OCI-LY1 (cell line): ENCODE data around the gene CACNA2D1.

Source experiments
- H2AFZ ChIP-seq: fragments of 200-600 bp; sonication (generic), shearing (Covaris generic); 2 replicates; pipeline ENCODE4 v1.6.0; 2014; ENCODE audit warnings: antibody characterized with exemption, mild to moderate bottlenecking, low read length
- H3F3A ChIP-seq: fragments of 200-600 bp; sonication (generic), shearing (Covaris generic); 2 replicates; pipeline ENCODE4 v1.6.0; 2014; ENCODE audit warnings: mild to moderate bottlenecking, antibody characterized with exemption, low read length, moderate library complexity; ENCODE audit not compliant: insufficient read depth
- H3K27ac ChIP-seq: fragments of 200-600 bp; sonication (generic); 2 replicates; pipeline ENCODE4 v1.5.1; 2014; ENCODE audit warnings: low read length, mixed run types, mild to moderate bottlenecking, low read depth; ENCODE audit not compliant: poor library complexity, severe bottlenecking
- H3K27me3 ChIP-seq: fragments of 200-600 bp; sonication (generic); 2 replicates; pipeline ENCODE4 v1.6.0; 2014; ENCODE audit warnings: antibody characterized with exemption, mild to moderate bottlenecking, low read length, moderate library complexity; ENCODE audit not compliant: insufficient read depth
- H3K36me3 ChIP-seq: fragments of 200-600 bp; sonication (generic); 2 replicates; pipeline ENCODE4 v1.6.1; 2014; ENCODE audit warnings: mild to moderate bottlenecking, antibody characterized with exemption, low read length, moderate library complexity, mixed read lengths; ENCODE audit not compliant: insufficient read depth
- H3K4me1 ChIP-seq: fragments of 200-600 bp; sonication (generic); 2 replicates; pipeline ENCODE4 v1.5.1; 2014; ENCODE audit warnings: mild to moderate bottlenecking, low read length, moderate library complexity; ENCODE audit not compliant: insufficient read depth, severe bottlenecking
- H3K4me2 ChIP-seq: fragments of 200-600 bp; sonication (generic), shearing (Covaris generic); 2 replicates; pipeline ENCODE4 v1.6.1; 2014; ENCODE audit warnings: low read length
- H3K4me3 ChIP-seq: fragments of 200-600 bp; sonication (generic); 2 replicates; pipeline ENCODE4 v1.5.1; 2014; ENCODE audit warnings: low read length, low read depth, mild to moderate bottlenecking, mixed read lengths; ENCODE audit not compliant: poor library complexity, severe bottlenecking
- H3K79me2 ChIP-seq: fragments of 200-600 bp; shearing (Covaris generic); 2 replicates; pipeline ENCODE4 v1.6.1; 2016; ENCODE audit warnings: mixed run types, low read length, mixed read lengths; ENCODE audit not compliant: insufficient read depth
- H3K9ac ChIP-seq: fragments of 200-600 bp; sonication (generic), shearing (Covaris generic); 2 replicates; pipeline ENCODE4 v1.6.1; 2014; ENCODE audit warnings: mild to moderate bottlenecking, low read length, mixed read lengths
- H3K9me2 ChIP-seq: fragments of 200-600 bp; sonication (generic), shearing (Covaris generic); 2 replicates; pipeline ENCODE4 v1.6.1; 2014; ENCODE audit warnings: low read depth, mild to moderate bottlenecking, low read length, mixed read lengths
- H3K9me3 ChIP-seq: fragments of 200-600 bp; shearing (Covaris generic); 2 replicates; pipeline ENCODE4 v1.6.1; 2014; ENCODE audit warnings: low read length, mixed read lengths
- H4K20me1 ChIP-seq: fragments of 200-600 bp; sonication (generic), shearing (Covaris generic); 2 replicates; pipeline ENCODE4 v1.6.0; 2016; ENCODE audit warnings: mild to moderate bottlenecking, low read length; ENCODE audit not compliant: insufficient read depth
- CTCF ChIP-seq: fragments of 200-600 bp; sonication (generic), shearing (Covaris generic); IDR thresholded peaks from 2 replicates; pipeline ENCODE4 v1.5.1; 2017; ENCODE audit warnings: mild to moderate bottlenecking, antibody characterized with exemption, low read length, moderate library complexity, mixed read lengths
- EZH2 ChIP-seq: fragments of 200-600 bp; sonication (generic), shearing (Covaris generic); IDR thresholded peaks from 2 replicates; pipeline ENCODE4 v1.8.0; 2017; ENCODE audit warnings: borderline replicate concordance, mixed run types, mild to moderate bottlenecking, antibody characterized with exemption, low read length, moderate library complexity, mixed read lengths

CACNA2D1 gene

GRCh38 chr7:82156168-82156567 lies 287.4 kb downstream of the CACNA2D1 start:
- Histone ChIP-seq H3K79me2 (no peaks in the 10 kb centered on the region), H2AFZ (no peak overlapping the region), H3K4me1 (no peaks in the 10 kb centered on the region), H3K9ac (no peak overlapping the region), H3K9me2 (no peaks in the 10 kb centered on the region; the same call in 1 of the 2 replicates), H3K9me3 (no peaks in the 10 kb centered on the region), H3K4me3 (no peak overlapping the region), H4K20me1 (no peaks in the 10 kb centered on the region), H3K27me3 (no peaks in the 10 kb centered on the region), H3K27ac (no peak overlapping the region), H3F3A (no peaks in the 10 kb centered on the region), H3K36me3 (no peaks in the 10 kb centered on the region), H3K4me2 (no peak overlapping the region)
- TF ChIP-seq CTCF = no peak
- TF ChIP-seq EZH2 = no peak

- H3K36me3 ChIP-seq = no peaks in the 10 kb centered on the region
Measured at GRCh38 chr7:82154728-82155127, 288.8 kb downstream of the CACNA2D1 start.

GRCh38 chr7:82153776-82154175 lies 289.8 kb downstream of the CACNA2D1 start:
- no peak for TF ChIP-seq EZH2
- no peak for TF ChIP-seq CTCF
- Histone ChIP-seq H4K20me1 (no peaks in the 10 kb centered on the region), H3K9me2 (no peaks in the 10 kb centered on the region; the same call in 1 of the 2 replicates), H3K4me1 (no peaks in the 10 kb centered on the region), H3F3A (no peaks in the 10 kb centered on the region), H3K9me3 (no peaks in the 10 kb centered on the region), H3K27ac (no peak overlapping the region), H2AFZ (no peak overlapping the region), H3K4me2 (no peak overlapping the region), H3K79me2 (no peaks in the 10 kb centered on the region), H3K9ac (no peak overlapping the region), H3K27me3 (no peaks in the 10 kb centered on the region), H3K36me3 (no peaks in the 10 kb centered on the region), H3K4me3 (no peak overlapping the region)

More at GRCh38 chr7:82154728-82155127, 288.8 kb downstream of the CACNA2D1 start:
- H3K9me3 ChIP-seq = no peaks in the 10 kb centered on the region
- H3K9me2 ChIP-seq = no peaks in the 10 kb centered on the region; the same call in 1 of the 2 replicates
- H3K4me2 ChIP-seq = no peak overlapping the region
- H3F3A ChIP-seq = no peaks in the 10 kb centered on the region
- no peak overlapping the region for H2AFZ ChIP-seq
- no peaks in the 10 kb centered on the region for H3K79me2 ChIP-seq
- TF ChIP-seq EZH2 (no peak), CTCF (no peak)
- H3K4me1 ChIP-seq = no peaks in the 10 kb centered on the region
- H3K9ac ChIP-seq = no peak overlapping the region
- H3K4me3 ChIP-seq = no peak overlapping the region
- no peak overlapping the region for H3K27ac ChIP-seq
- H3K27me3 ChIP-seq = no peaks in the 10 kb centered on the region
- no peaks in the 10 kb centered on the region for H4K20me1 ChIP-seq
